KBM-7 (cell line): ENCODE measurements around the gene C4orf54.

ENCODE experiments used
- DNase-seq: peaks from one replicate; pipeline ENCODE4 v3.0.0-alpha.2; 2015
- in situ Hi-C: fragments of 300-500 bp; cut with MboI; formaldehyde crosslinking; loops from 2 replicates; pipeline ENCODE4 v1.14.3; 2020; ENCODE audit warnings: low sequenced_read_pairs, low pct_unique_long_range_greater_than_20kb, mixed read lengths

C4orf54 gene

DNA sequence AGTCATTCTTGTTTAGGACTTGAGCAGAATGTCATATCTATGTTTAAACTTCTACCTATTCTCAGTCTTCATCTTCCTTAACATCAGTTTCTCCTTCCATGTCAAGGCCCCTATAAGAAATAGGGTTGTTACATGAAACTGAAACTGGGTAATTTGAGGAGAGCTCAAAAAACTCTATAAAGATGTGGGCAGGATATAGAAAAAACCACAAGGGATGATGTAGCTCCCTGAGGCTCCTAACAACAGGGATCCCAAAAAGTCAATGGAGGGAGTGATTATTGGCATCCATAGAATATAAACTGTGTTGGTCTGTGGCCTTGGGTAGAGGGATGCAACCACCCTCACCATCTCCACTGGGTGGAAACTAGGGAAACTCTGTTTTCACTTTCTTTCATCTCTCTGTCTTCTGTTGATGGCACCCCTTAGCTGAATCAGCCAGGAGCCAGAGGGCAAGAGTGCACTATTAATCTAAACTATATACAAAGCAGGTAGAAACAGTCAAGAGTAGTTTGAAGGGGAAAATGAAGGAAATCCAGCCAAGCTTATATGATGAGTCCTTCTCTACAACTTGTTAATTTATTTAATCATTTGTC, 27.6 kb downstream of the C4orf54 start:
- in situ Hi-C loops: no loop called here
- DNase-seq: no peak

DNA sequence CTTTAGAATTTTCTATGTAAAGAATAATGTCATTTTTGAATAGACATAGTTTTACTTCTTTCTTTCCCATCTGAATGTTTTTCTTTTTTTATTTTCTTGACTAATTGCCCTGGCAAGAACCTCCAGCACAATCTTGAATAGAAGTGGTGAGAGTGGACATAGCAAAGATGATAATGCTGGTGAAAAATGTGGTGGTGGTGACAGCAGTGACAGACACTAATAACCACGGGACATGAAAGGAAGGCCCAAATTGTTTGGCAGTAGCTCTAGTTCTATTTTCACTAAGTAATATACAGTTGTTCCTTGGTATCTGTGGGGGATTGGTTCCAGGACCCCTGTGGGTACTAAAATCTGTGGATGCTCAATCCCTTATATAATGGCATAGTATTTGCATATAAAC, 29.6 kb downstream of the C4orf54 start:
- in situ Hi-C loops: no loop called here
- no peak for DNase-seq

DNA sequence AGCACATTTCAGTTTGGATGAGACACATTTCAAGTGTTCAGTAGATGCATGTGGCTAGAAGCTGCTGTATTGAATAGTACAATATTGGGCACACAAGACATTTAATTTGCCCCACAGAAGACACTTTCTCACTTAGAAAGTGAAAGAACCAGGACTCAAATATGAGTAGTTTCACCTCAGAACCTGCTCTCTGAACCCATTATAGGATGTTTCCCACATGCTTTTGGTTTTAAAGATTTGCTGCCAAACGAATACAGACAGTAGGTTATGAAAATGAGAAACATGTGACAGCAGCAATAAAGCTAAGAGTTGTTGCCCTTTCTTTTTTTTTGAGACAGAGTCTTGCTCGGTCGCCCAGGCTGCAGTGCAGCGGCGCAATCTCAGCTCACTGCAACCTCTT, 32.3 kb downstream of the C4orf54 start:
- in situ Hi-C loops: no loop called here
- DNase-seq: no peak

DNA sequence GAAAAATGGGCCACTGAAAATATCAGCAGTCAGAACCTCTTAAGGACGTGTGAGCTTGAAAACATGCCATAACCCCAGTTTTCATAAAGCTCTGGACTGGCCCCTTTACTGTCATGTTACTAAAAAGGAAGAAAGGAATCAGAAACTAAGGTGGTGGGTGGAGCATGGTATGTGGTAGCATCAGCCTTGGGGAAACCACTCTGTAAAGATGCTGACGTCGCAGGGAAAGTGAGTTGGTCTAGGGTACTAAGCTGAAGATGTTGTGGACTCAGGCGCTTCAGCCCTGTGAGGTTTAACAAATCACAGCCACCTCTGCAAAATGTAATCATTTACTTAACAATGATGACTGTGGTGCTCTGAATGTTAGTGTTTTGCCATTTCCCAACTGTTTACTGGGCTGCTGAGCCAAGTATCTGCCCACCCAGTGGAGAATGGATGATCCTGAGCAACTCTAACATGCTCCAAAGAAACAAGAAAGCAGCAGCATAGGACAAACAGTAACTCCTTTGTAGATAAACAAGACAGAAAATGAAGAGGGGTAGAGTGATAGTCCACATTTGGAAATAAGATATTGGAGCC, 33.4 kb downstream of the C4orf54 start:
- DNase-seq: no peak
- in situ Hi-C loops: no loop called here

DNA sequence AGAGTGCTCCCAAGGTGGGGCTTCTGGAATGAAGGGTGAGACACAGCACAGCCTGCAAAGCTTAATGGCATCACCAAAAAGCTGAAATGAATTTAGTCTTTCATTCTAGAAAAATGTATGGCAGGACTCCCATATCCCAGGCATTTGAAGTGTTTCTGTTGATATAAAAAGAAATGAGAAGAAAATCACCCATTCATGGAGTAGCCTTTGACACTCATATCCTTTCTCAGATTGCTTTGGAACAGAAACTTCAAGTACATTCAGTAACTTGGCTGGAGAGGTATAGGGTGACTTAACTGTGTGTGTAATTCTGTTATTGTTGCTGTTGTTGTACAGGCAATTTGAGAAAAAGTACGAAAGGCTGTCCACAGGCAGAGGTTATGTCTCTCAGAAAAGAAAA, 35.3 kb downstream of the C4orf54 start:
- in situ Hi-C loops: no loop called here

DNA sequence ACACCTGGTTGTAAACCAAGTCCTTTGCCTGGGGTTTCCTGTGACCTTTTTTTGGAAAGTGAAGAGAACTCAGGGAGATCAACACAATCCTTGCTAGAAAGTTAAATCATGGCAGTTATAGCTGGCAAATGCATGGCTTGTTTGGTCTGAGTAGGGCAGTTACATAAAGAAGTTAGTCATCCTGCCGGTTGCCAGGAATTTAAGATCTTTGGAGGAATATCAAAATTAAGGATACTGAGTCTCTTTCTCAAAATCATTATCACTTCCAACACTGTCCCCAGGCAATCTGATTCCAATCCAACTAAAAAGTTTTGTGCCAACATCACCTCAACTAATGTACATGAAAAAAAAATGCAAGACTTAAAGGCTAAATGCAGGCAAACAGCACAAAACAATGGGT, 40.3 kb downstream of the C4orf54 start:
- no peak for DNase-seq
- in situ Hi-C loops: no loop called here

More for the DNA sequence above, 35.3 kb downstream of the C4orf54 start:
- no peak for DNase-seq

DNA sequence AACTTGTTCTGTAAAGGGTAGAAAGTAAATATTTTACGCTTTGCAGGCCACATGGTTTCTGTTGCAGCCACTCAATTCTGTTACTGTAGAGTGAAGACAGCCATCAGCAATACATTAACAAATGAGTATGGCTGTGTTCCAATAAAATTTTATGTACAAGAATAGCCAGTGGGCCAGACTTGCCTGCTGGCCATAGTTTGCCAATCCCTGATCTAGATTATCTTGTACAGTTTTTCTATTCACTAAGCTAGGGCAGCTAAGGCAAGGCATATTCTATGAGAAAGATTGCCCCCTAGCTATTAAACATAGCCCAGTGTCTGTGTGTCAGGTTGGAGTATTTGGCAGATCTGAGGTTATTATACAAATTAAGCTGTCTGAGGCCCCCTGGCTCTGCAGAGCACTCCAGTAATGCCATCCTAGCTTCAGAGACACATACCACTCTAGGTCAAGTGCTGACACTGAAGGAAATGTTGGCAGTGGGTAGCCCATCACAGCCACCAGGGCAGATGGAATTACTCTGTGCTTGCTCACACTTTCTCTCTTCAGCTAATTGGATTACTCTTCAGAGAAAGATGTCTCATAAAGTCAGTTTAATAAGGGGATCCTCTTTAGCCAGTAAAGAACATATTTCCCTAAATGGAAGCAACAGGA, 42.3 kb downstream of the C4orf54 start:
- no peak for DNase-seq
- in situ Hi-C loops: no loop called here

DNA sequence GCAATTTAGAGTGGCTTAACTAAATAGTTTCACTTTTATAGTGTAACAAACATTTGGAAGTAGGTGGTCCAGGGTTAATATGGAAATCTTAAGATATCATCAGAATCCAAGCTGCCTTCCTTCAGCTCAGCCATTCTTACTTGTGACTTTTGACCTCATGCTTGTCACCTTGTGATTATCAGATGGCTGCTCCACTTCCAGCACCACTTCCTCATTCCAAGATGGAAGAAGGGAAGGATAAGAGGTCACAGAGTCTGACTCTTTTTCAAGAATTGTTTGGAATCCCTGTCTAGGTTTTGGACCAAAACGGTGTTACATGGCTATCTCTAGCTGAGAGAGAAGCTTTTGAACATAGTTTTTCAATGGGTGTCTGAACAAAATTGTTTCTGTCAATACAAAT, 43.1 kb downstream of the C4orf54 start:
- in situ Hi-C loops: no loop called here
- DNase-seq: no peak

DNA sequence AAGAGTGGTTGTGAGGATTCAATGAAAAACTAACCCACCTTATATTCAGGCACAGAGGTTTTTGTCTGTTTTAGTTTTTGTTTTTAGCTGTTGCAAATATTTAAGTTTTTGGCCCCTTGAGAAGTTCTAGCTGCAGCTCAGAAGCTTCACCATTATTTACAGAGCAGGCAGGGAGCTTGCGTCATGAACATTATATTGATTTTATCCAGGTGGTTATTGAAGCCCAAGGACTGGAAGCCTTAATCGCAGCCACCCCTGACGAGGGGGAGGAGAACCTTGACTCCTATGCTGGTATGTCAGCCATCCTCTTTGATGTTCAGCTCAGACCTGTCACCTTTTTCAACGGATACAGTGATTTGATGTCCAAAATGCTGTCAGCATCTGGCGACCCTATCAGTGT, 44.9 kb downstream of the C4orf54 start:
- in situ Hi-C loops: no loop called here

DNA sequence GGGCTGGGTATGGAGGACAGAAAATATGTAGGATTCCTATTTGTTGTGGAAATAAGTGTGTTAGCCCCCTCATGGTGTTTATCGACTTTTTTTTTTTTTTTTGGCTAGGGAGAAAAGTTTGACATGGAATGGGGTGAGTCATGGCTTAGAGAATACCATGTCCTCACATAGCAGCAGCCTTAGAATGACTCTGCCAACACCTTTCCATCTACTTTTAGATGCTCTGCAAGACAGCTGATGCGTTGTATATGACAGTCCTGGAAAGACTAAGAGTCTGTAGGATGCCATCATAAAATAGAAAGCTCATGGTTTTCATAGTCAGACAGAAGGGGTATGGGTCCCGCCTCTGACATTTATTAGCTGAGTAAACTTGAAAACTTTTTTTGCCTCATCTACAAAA, 45.3 kb downstream of the C4orf54 start:
- in situ Hi-C loops: no loop called here
- DNase-seq: no peak

More for the DNA sequence above, 44.9 kb downstream of the C4orf54 start:
- DNase-seq: no peak

DNA sequence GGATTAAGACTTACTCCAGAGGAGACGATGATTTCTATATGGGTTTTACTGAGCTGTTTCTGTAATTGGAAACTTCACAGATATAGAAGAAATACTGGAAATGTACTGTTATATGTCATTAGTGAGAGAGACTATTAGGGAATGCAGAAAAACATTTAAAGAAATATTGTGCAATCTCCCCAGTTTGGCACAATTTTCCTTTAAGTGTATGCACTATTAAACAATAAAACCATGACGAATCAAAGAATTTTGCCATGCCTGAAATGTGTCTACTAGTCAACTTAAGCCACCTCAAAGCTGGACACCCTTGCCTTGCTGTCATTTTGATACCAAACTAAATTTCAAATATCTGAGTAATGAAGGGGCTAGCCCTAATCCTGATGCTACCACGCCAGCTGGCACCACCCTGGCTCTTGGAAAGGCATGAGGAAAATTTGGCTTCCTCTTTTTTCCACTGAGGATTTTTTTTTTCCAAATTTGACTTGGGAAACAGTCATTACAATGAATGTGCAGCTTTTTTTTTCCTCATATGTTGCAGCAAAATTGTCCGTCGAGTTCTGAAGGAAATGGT, 46.9 kb downstream of the C4orf54 start:
- in situ Hi-C loops: no loop called here

DNA sequence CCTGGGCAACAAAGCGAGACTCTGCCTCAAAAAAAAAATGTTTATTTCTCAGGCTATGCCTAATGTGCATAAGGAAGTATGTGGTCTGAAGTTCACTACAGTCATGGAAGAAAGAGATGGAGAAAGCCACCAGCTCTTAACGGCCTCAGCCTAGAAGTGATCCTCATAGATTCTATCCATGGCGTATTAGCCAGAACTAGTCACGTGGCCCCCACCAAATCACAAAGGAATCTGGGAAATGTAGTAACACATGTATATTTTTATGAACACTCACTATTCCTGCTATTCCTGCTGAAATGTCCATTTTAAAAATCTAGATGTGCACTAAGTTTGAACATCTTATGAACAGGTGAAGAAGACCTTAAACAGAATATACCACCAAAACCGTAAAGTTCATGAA, 49.2 kb downstream of the C4orf54 start:
- no peak for DNase-seq
- in situ Hi-C loops: no loop called here

More for the DNA sequence above, 46.9 kb downstream of the C4orf54 start:
- no peak for DNase-seq
